Testis (tissue), 3 donors: ENCODE results near the gene ARPC4. TPM values are rescaled to one million over a fixed set of nuclear protein-coding genes. Genes with fewer than 3 reads are reported as not detected.

Source experiments
- DNase-seq: peaks from one replicate; pipeline ENCODE4 v3.0.0-alpha.2; 2019
- H3K27ac ChIP-seq, 2 donors: fragments of 200-600 bp; sonication (generic); one replicate each; pipeline ENCODE4 v1.5.1; 2019
- H3K27me3 ChIP-seq: fragments of 200-600 bp; sonication (generic); one replicate; pipeline ENCODE4 v1.5.1; 2019
- H3K36me3 ChIP-seq: fragments of 200-600 bp; sonication (generic); one replicate; pipeline ENCODE4 v1.5.1; 2017; ENCODE audit warnings: low read depth; ENCODE audit errors: missing control alignments
- H3K4me1 ChIP-seq: fragments of 200-600 bp; sonication (generic); one replicate; pipeline ENCODE4 v1.5.1; 2019
- H3K4me3 ChIP-seq, 2 donors: fragments of 200-600 bp; sonication (generic); one replicate each; pipeline ENCODE4 v1.5.1; 2017 to 2019
- H3K9me3 ChIP-seq: fragments of 200-600 bp; sonication (generic); one replicate; pipeline ENCODE4 v1.5.1; 2017
- POLR2A ChIP-seq: fragments of 450-650 bp; IDR thresholded peaks from one replicate; pipeline ENCODE4 v1.6.1; 2017; ENCODE audit warnings: antibody characterized with exemption, mild to moderate bottlenecking, moderate library complexity
- WGBS, 2 donors: methylation state at CpG; one replicate each; pipeline ENCODE4 v1.1.5; 2018; 5-methylcytosine and 5-hydroxymethylcytosine counted together
- intact Hi-C: fragments of 100-400 bp; cut with DNase I; formaldehyde crosslinking; loops from one replicate; pipeline ENCODE4 v1.15.1; 2023; ENCODE audit warnings: low total_unique reads
- polyA plus RNA-seq: library from polyadenylated mRNA; stranded (reverse); fragments of 350-450 nt; fragmentation: Illumina TruSeq; extraction: RNeasy Lipid Tissue Mini Kit (QIAGEN cat#74804); gene quantifications from one replicate; pipeline ENCODE4 v1.2.3, GENCODE V29; 2014; ENCODE audit warnings: low read depth, low replicate concordance; ENCODE audit not compliant: insufficient read depth
- total RNA-seq, 2 donors: library from RNA; depleted of rRNA; stranded (reverse); fragments of >200 nt; gene quantifications; one replicate each; pipeline ENCODE4 v1.2.3, GENCODE V29; 2016
- TF ChIP-seq, protein P1 (sequence below), 3 experiments: fragments of 450-650 bp in 2 of 3; fragments of 200-600 bp in 1 of 3; sonication (generic) in 1 of 3; IDR thresholded peaks; one replicate each; pipeline ENCODE4 v1.5.1; 2016 to 2019; ENCODE audit warnings: antibody characterized with exemption in 3 of 3, mild to moderate bottlenecking in 2 of 3, moderate library complexity in 1 of 3

Gene ARPC4
- total and polyA plus RNA-seq, 3 donors from 2014 or later = 99.6 to 124 (median 108) TPM

DNA sequence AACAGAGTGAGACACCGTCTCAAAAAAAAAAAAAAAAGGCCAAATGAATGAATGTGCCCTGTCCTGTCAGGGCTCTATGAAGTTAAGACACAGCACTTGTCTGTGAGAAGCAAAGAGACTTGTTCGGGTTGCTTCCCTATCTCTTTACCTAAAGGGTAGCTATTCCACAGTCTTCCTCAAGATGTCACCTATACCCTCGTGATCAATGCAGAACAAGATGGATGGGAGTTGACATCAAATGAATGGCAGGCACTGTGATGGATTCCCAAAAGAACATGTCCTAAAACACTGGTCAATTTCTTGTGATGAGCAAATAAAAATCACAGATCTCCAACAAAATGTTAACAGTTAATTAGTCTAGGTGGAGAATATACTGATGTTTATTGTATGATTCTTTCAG is 10.1 kb upstream of the ARPC4 start:
- no peak for DNase-seq
- H3K27me3 ChIP-seq = no peaks in the 10 kb centered on the region
- TF ChIP-seq, protein P1, sequence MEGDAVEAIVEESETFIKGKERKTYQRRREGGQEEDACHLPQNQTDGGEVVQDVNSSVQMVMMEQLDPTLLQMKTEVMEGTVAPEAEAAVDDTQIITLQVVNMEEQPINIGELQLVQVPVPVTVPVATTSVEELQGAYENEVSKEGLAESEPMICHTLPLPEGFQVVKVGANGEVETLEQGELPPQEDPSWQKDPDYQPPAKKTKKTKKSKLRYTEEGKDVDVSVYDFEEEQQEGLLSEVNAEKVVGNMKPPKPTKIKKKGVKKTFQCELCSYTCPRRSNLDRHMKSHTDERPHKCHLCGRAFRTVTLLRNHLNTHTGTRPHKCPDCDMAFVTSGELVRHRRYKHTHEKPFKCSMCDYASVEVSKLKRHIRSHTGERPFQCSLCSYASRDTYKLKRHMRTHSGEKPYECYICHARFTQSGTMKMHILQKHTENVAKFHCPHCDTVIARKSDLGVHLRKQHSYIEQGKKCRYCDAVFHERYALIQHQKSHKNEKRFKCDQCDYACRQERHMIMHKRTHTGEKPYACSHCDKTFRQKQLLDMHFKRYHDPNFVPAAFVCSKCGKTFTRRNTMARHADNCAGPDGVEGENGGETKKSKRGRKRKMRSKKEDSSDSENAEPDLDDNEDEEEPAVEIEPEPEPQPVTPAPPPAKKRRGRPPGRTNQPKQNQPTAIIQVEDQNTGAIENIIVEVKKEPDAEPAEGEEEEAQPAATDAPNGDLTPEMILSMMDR (IDR thresholded peaks at IDR 0.05) = no peak
- TF ChIP-seq POLR2A = no peak
- no peaks in the 10 kb centered on the region for H3K36me3 ChIP-seq
- peaks cover 23% of the 10 kb centered on the region for H3K4me1 ChIP-seq
- no peak overlapping the region for H3K27ac ChIP-seq
- intact Hi-C loops = no loop called here
- 49 to 63% methylated on average over 3 of the region's 3 CpGs for WGBS, 2 donors
- no peaks in the 10 kb centered on the region for H3K9me3 ChIP-seq
- H3K4me3 ChIP-seq = no peak overlapping the region

DNA sequence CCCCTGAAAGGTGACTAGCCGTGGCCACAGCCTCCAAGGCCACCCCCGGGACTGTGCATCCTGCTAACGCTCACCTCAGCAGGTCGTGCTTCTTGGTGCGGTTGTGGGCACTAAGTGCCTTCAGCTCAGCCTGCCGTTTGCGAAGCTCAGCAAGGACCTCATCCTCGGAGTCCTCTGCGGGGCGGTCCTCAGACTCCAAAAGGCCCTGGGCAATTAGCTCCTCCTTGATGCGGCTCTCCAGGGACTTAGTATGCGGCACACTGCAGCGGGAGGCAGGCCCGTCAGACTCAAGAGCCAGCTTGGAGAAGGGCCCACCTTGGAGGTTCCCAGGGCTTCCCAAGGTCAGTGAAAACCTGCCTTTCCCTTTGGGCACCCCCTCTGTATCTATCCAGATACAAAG is 8.9 kb upstream of the ARPC4 start:
- Histone ChIP-seq H3K4me3 (no peak overlapping the region), H3K27me3 (no peaks in the 10 kb centered on the region), H3K9me3 (no peaks in the 10 kb centered on the region), H3K36me3 (no peaks in the 10 kb centered on the region), H3K4me1 (peaks cover 11% of the 10 kb centered on the region), H3K27ac (no peak overlapping the region)
- WGBS, 2 donors = 82 to 90% methylated on average over 12 to 14 of the region's 14 CpGs
- TF ChIP-seq, protein P1 (IDR thresholded peaks at IDR 0.05) = no peak
- no peak for TF ChIP-seq POLR2A
- DNase-seq = no peak
- intact Hi-C loops = no loop called here

DNA sequence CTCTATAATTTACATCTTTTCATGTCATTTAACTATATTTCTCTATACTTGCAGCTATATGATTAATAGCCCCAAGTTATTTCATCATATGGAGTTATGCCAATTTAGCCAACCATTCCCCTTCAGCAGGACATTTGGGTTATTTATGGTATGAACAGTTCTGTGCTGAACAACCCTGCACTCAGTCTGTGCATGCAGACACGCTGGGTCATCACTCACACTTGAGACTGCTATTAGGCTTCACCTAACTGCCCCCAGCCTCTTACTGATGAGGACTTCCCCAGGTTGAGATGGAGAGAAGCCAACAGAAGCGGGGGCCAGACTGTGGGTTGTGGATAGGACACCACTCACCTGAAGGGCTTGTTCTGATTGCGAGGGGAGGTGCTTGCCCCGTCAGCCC is 7.9 kb upstream of the ARPC4 start:
- DNase-seq = no peak
- no peaks in the 10 kb centered on the region for H3K9me3 ChIP-seq
- peaks cover 6% of the 10 kb centered on the region for H3K4me1 ChIP-seq
- no peaks in the 10 kb centered on the region for H3K27me3 ChIP-seq
- no peak overlapping the region for H3K27ac ChIP-seq
- 88 to 93% methylated on average over 4 of the region's 4 CpGs for WGBS, 2 donors
- H3K36me3 ChIP-seq = no peaks in the 10 kb centered on the region
- TF ChIP-seq, protein P1 (IDR thresholded peaks at IDR 0.05) = no peak
- TF ChIP-seq POLR2A = no peak
- intact Hi-C loops = no loop called here
- H3K4me3 ChIP-seq = no peak overlapping the region

GRCh38 chr3:9785602-9786001 is 7.3 kb upstream of the ARPC4 start:
- Histone ChIP-seq H3K27me3 (no peaks in the 10 kb centered on the region), H3K27ac (no peak overlapping the region), H3K9me3 (no peaks in the 10 kb centered on the region), H3K4me1 (peaks cover 6% of the 10 kb centered on the region), H3K36me3 (no peaks in the 10 kb centered on the region), H3K4me3 (no peak overlapping the region)
- 80 to 86% methylated on average over 7 of the region's 7 CpGs for WGBS, 2 donors
- intact Hi-C loops = no loop called here
- no peak for TF ChIP-seq POLR2A
- TF ChIP-seq, protein P1 (IDR thresholded peaks at IDR 0.05) = no peak
- DNase-seq = peak; percentile 54

GRCh38 chr3:9786209-9786739 is 6.6 kb upstream of the ARPC4 start:
- no peak overlapping the region for H3K27ac ChIP-seq
- H3K4me1 ChIP-seq = peaks cover 5% of the 10 kb centered on the region
- H3K36me3 ChIP-seq = no peaks in the 10 kb centered on the region
- intact Hi-C loops = no loop called here
- WGBS, 2 donors = 85 to 92% methylated on average over 7 of the region's 7 CpGs
- no peak for DNase-seq
- H3K27me3 ChIP-seq = no peaks in the 10 kb centered on the region
- no peaks in the 10 kb centered on the region for H3K9me3 ChIP-seq
- no peak for TF ChIP-seq POLR2A
- TF ChIP-seq, protein P1 (IDR thresholded peaks at IDR 0.05) = no peak
- H3K4me3 ChIP-seq = no peak overlapping the region
